HCT116 (cell line): Measurements from ENCODE around the gene UBIAD1. TPM values are rescaled to one million over a fixed set of nuclear protein-coding genes. Genes with fewer than 3 reads are reported as not detected.
"Not testable (repeated sequence)": the region's sequence is repeated elsewhere in the genome, so short reads cannot be mapped to it uniquely, and the experiment has no call there.

ENCODE experiments used
- ATAC-seq: fragments of 200-7000 bp; cut with Tn5 transposase; 2 replicates; pipeline ENCODE4 v1.9.1; 2020; ENCODE audit warnings: mild to moderate bottlenecking, moderate library complexity
- BruUV-seq: library from RNA; stranded (reverse); fragments of 400-500 nt; replicated peaks from 2 replicates; lab custom pipeline; 2021; lab: Mats Ljungman, UMichigan
- CTCF ChIA-PET: fragments of 300-600 bp; sonication (Branson Sonifier 250); formaldehyde crosslinking; loops from one replicate; lab custom pipeline; 2021; ENCODE audit warnings: antibody characterized with exemption; lab: Charles Lee
- POLR2A ChIA-PET: fragments of 300-600, 350-600 bp; sonication (Branson Sonifier 250); formaldehyde crosslinking; loops from one replicate; lab custom pipeline; 2021; ENCODE audit warnings: antibody characterized with exemption; lab: Charles Lee
- RAD21 ChIA-PET, 2 experiments: fragments of 300-600 bp; sonication (Branson Sonifier 250); formaldehyde crosslinking; loops; one replicate each; lab custom pipeline; 2023; ENCODE audit warnings: low total read pairs in 2 of 2; ENCODE audit not compliant: uncharacterized antibody in 2 of 2, unreplicated experiment in 2 of 2, low non-redundant PET in 1 of 2; lab: Charles Lee
- DNase-seq: peaks from one replicate; pipeline ENCODE4 v3.0.0-alpha.2; 2010; ENCODE audit warnings: low read depth, low spot score
- H2AFZ ChIP-seq: fragments of 200-600 bp; shearing (Covaris generic), sonication (generic); 2 replicates; pipeline ENCODE4 v1.6.1; 2017; ENCODE audit warnings: low read depth, mixed run types, mixed read lengths, antibody characterized with exemption, low read length; ENCODE audit not compliant: poor library complexity, severe bottlenecking
- H3K27ac ChIP-seq: 2 replicates; pipeline ENCODE4 v1.5.1; 2012; ENCODE audit warnings: low read depth, low read length
- H3K27me3 ChIP-seq: fragments of 200-600 bp; sonication (generic); 2 replicates; pipeline ENCODE4 v1.6.1; 2016; ENCODE audit warnings: mixed run types, low read length, mixed read lengths; ENCODE audit not compliant: insufficient read depth
- H3K36me3 ChIP-seq, 2 experiments: fragments of 200-500 bp in 1 of 2; fragments of 200-600 bp in 1 of 2; sonication (Bioruptor generic) in 1 of 2; sonication (generic) in 1 of 2; 2 replicates each; pipeline versions ENCODE4 v1.5.1 to v1.6.1; 2014 to 2016; ENCODE audit warnings: low read length in 2 of 2, inconsistent platforms in 1 of 2, mixed read lengths in 1 of 2, mixed run types in 1 of 2; ENCODE audit not compliant: insufficient read depth in 2 of 2, control insufficient read depth in 1 of 2
- H3K4me1 ChIP-seq, 2 experiments: fragments of 200-600 bp in 1 of 2; sonication (generic) in 1 of 2; 2 replicates each; pipeline versions ENCODE4 v1.5.1 to v1.6.1; 2012 to 2017; ENCODE audit warnings: low read length in 2 of 2, inconsistent platforms in 1 of 2, mild to moderate bottlenecking in 1 of 2, mixed read lengths in 1 of 2, mixed run types in 1 of 2, moderate library complexity in 1 of 2; ENCODE audit not compliant: insufficient read depth in 2 of 2, control insufficient read depth in 1 of 2
- H3K4me2 ChIP-seq: fragments of 200-600 bp; sonication (generic); 2 replicates; pipeline ENCODE4 v1.6.1; 2017; ENCODE audit warnings: mixed run types, low read length, mixed read lengths
- H3K4me3 ChIP-seq, 2 experiments: fragments of 200-600 bp in 1 of 2; sonication (generic) in 1 of 2; replicated peaks in 1 of 2; 2 replicates each; pipeline ENCODE4 v1.5.1; 2011 to 2016; ENCODE audit warnings: low read length in 2 of 2, control low read depth in 1 of 2, low read depth in 1 of 2, mild to moderate bottlenecking in 1 of 2, mixed read lengths in 1 of 2, mixed run types in 1 of 2
- H3K79me2 ChIP-seq: fragments of 200-600 bp; sonication (generic); 2 replicates; pipeline ENCODE4 v1.6.1; 2017; ENCODE audit warnings: mild to moderate bottlenecking, mixed run types, low read length, moderate library complexity, mixed read lengths; ENCODE audit not compliant: insufficient read depth
- H3K9ac ChIP-seq: fragments of 200-600 bp; sonication (generic); 2 replicates; pipeline ENCODE4 v1.6.1; 2016; ENCODE audit warnings: low read length, mixed read lengths
- H3K9me2 ChIP-seq: fragments of 200-600 bp; sonication (generic), shearing (Covaris generic); 2 replicates; pipeline ENCODE4 v1.6.1; 2017; ENCODE audit warnings: mixed run types, mild to moderate bottlenecking, moderate library complexity; ENCODE audit not compliant: insufficient read depth
- H3K9me3 ChIP-seq, 2 experiments: fragments of 200-500 bp in 1 of 2; fragments of 200-600 bp in 1 of 2; sonication (Bioruptor generic) in 1 of 2; sonication (generic) in 1 of 2; 2 replicates each; pipeline ENCODE4 v1.6.1; 2014 to 2017; ENCODE audit warnings: low read length in 2 of 2, mixed read lengths in 2 of 2, inconsistent platforms in 1 of 2, low read depth in 1 of 2, mild to moderate bottlenecking in 1 of 2, mixed run types in 1 of 2, moderate library complexity in 1 of 2; ENCODE audit not compliant: control insufficient read depth in 1 of 2, insufficient read depth in 1 of 2
- H4K20me1 ChIP-seq: fragments of 200-600 bp; sonication (generic), shearing (Covaris generic); 2 replicates; pipeline ENCODE4 v1.6.1; 2017; ENCODE audit warnings: mixed run types, mild to moderate bottlenecking, moderate library complexity; ENCODE audit not compliant: insufficient read depth
- ATF3 ChIP-seq: IDR thresholded peaks from 2 replicates; pipeline ENCODE4 v1.6.1; 2012
- CBX3 ChIP-seq: IDR thresholded peaks from 2 replicates; pipeline ENCODE4 v1.6.1; 2012; ENCODE audit warnings: low read depth
- CEBPB ChIP-seq: IDR thresholded peaks from 2 replicates; pipeline ENCODE4 v1.6.1; 2012; ENCODE audit warnings: low read depth
- EGR1 ChIP-seq: IDR thresholded peaks from 2 replicates; pipeline ENCODE4 v1.6.1; 2012; ENCODE audit warnings: low read depth
- EZH2 ChIP-seq: fragments of 200-600 bp; sonication (generic); IDR thresholded peaks from 2 replicates; pipeline ENCODE4 v1.6.1; 2017; ENCODE audit warnings: antibody characterized with exemption, mixed run types
- FOSL1 ChIP-seq: IDR thresholded peaks from 2 replicates; pipeline ENCODE4 v1.6.1; 2012; ENCODE audit warnings: low read depth
- JUND ChIP-seq: IDR thresholded peaks from 2 replicates; pipeline ENCODE4 v1.6.1; 2012
- POLR2A ChIP-seq: IDR thresholded peaks from 2 replicates; pipeline ENCODE4 v1.7.0; 2011; ENCODE audit warnings: borderline replicate concordance; ENCODE audit not compliant: insufficient read depth, insufficient read length; ENCODE audit errors: extremely low read depth
- SIN3A ChIP-seq: IDR thresholded peaks from 2 replicates; pipeline ENCODE4 v1.6.1; 2012; ENCODE audit warnings: low read depth
- SP1 ChIP-seq: IDR thresholded peaks from 2 replicates; pipeline ENCODE4 v1.6.1; 2012; ENCODE audit warnings: low read depth
- SRF ChIP-seq: IDR thresholded peaks from 2 replicates; pipeline ENCODE4 v1.6.1; 2012; ENCODE audit warnings: low read depth
- YY1 ChIP-seq: IDR thresholded peaks from 2 replicates; pipeline ENCODE4 v1.6.1; 2011; ENCODE audit warnings: low read length, low read depth, moderate library complexity, mild to moderate bottlenecking; ENCODE audit not compliant: insufficient replicate concordance; ENCODE audit errors: extremely low read depth
- ZBTB33 ChIP-seq: IDR thresholded peaks from 2 replicates; pipeline ENCODE4 v1.6.1; 2011; ENCODE audit warnings: mild to moderate bottlenecking, low read length, moderate library complexity; ENCODE audit not compliant: insufficient replicate concordance; ENCODE audit errors: extremely low read depth
- ZFX ChIP-seq: fragments of 450-650 bp; IDR thresholded peaks from 2 replicates; pipeline ENCODE4 v1.6.1; 2017
- intact Hi-C: fragments of 100-400 bp; cut with micrococcal nuclease; formaldehyde crosslinking; loops from 2 replicates; pipeline ENCODE4 v1.10.0; 2022
- total RNA-seq: library from RNA; stranded (reverse); gene quantifications from one replicate; pipeline ENCODE4 v1.2.1, GENCODE V29; 2021; ENCODE audit not compliant: unreplicated experiment

The UBIAD1 gene
- total RNA-seq, 1 experiment from 2014 or later = 17.2 TPM

- intact Hi-C loops = no loop called here
- peaks cover 3 to 8% of the 10 kb centered on the region in 2 experiments; a peak in 2 of 4 replicates for H3K4me1 ChIP-seq
Measured at GRCh38 chr1:11266268-11267074, 6.5 kb upstream of the UBIAD1 start.

GRCh38 chr1:11267350-11268337 is 5.4 kb upstream of the UBIAD1 start:
- H4K20me1 ChIP-seq, POLR2A ChIA-PET, ATAC-seq, H3K9ac ChIP-seq, H3K27ac ChIP-seq, H3K9me3 ChIP-seq, H3K9me2 ChIP-seq, H3K4me3 ChIP-seq, intact Hi-C loops, RAD21 ChIA-PET, H2AFZ ChIP-seq, H3K36me3 ChIP-seq, H3K27me3 ChIP-seq, H3K4me2 ChIP-seq, BruUV-seq, H3K79me2 ChIP-seq, CTCF ChIA-PET, H3K4me1 ChIP-seq, DNase-seq: not testable (repeated sequence)

More at GRCh38 chr1:11266268-11267074, 6.5 kb upstream of the UBIAD1 start:
- Histone ChIP-seq H2AFZ (no peak overlapping the region), H3K4me2 (no peak overlapping the region), H3K9me2 (no peaks in the 10 kb centered on the region), H3K9me3 (no peaks in the 10 kb centered on the region), H3K79me2 (peaks cover 8% of the 10 kb centered on the region), H3K27ac (no peak overlapping the region), H4K20me1 (no peaks in the 10 kb centered on the region), H3K4me3 (no peak overlapping the region), H3K27me3 (no peaks in the 10 kb centered on the region), H3K9ac (no peak overlapping the region), H3K36me3 (no peaks in the 10 kb centered on the region)
- ChIA-PET CTCF (no interaction called here), RAD21 (no interaction called here), POLR2A (no interaction called here)
- no peak for DNase-seq
- BruUV-seq = no TSS peak
- TF ChIP-seq SP1 (no peak), CEBPB (no peak), FOSL1 (no peak), EGR1 (no peak), SRF (no peak), POLR2A (no peak), CBX3 (no peak), JUND (no peak), SIN3A (no peak), ZFX (no peak), EZH2 (no peak), YY1 (no peak), ZBTB33 (no peak), ATF3 (no peak)
- no peak for ATAC-seq
